NCI-H1092 treated with DMSO at 0.1 percent for 48 hours (cell line): ENCODE results near the gene PPP2CA.

Experiments used
- DNase-seq: peaks from one replicate; lab custom pipeline; 2025; lab: John Stamatoyannopoulos, UW

PPP2CA gene

DNA sequence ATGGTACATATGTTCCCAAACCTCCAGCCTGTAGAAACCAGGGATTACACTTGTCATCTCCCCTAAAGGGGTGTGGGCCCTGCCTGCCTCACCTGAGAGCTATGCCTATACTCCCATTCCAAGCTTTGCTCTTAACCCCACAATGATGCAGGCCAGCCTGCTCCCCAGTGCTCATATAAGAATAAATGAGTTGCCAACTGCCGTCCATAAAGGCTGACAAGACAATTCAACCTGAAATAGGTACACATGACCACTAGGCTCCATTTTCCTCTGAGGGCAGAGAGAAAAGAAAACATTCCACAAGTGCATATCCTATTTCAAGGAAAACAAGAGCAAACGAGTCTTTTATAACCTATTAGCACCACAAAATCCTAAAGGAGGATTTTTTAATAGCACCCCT lies 77.6 kb downstream of the PPP2CA start:
- no peak for DNase-seq

DNA sequence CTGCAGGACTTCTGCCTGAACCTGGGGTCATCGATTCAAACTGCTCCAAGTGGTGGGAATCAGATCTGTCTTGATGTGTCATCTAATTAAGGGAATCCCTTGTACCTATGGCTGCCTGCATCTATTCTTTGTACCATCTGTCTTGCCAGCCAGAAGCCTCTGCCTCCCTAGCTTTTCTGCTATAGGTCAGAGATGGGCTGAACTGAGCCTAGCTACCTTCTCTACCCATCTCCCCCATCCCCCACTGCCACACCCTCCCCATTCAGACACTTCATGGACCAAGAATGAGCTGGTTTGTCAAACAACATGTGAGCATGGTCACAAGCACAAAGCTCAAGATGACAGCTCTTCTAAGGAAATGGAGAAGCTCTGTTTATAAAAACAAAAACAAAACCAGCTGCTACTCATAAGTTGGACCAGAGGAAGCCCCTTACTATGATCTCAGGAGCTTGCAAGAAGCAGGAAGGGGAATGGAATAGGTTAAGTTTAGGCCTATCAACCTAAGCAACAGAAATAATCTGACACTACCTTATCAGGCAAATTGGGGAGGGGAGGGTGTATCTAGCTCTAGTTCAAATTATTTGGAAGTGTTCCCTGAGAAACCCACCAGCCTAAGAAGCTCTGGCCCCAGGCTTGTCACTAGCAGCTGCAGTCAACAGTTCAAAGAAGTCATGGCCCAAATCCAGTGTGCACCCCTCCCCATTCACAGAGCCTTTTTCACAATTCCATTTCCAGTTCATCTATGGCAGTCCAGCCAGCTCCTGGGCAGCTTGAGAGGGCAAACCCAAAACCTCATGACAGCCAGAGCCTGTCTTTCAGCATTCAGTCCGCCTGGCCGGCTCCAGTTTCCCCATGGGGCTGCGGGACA lies 79.0 kb downstream of the PPP2CA start:
- no peak for DNase-seq

DNA sequence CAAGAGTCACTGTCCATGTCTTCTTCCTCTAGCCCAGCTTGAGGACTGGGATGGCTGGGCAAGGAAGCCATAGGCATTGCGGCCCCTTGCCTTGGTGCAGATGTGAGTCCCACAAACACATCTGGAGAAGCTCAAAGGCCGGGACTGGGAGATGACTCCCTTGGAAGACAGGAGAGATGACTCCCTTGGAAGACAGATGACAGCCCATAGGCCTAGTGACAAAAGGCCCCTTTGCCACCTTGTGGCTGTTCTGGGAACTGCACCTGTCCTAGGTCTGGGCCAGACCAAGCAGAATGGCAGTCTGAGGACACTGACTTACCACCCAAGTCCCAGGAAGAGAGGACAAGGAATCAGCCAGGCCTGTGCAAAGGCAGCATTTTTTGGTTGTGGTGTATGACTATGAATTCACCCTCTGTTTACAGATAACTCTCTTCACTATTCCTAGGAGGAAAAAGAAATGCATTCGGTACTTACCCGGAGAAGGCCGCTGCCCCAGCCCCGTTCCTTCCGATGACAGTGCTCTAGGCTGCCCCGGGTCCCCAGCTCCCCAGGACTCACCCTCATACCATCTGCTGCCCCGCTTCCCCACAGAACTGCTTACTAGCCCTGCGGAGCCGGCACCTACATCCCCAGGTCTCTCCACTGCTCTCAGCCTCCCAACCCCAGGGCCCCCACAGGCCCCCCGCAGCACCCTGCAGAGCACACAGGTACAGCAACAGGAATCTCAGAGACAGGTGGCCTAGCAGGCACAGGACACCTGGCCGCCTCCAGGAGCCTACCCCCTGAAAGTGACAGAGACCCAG lies 79.9 kb downstream of the PPP2CA start:
- peak; percentile 30 for DNase-seq

DNA sequence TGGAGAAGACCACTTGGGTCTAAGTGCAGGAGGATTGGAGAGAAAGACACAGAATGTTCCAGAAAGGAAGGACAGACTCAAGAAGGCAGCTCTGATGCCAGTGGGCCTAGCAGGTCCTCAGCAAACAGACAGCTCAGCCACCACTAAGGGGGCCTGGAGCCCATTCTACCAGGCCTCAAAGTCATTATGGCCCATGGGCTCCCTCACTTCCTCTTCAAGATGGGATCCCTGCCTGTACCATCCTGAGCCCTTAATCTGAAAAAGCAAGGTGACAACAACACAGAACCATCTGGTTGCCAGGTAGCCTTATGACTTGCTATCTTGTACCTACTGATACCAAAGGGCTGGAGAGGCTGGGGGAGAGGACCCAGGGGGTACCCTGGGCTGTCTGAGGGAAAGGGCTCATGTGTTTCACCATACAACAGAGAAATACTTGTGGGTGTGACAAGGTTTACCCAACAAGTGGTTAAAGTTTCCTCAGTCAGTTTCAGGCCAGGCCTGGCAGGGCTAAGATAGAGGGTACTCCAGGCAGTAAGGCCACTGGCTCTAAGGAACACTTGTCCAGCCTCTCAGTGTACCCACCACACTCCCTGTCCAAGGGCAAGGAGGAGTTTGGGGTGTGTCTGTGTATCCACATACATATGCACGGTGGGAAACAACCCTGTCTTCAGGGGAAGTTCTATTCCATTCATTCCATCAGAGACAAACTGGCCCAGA lies 80.7 kb downstream of the PPP2CA start:
- DNase-seq = no peak
